Activated CD8-positive, alpha-beta memory T cell treated with anti-CD3 and anti-CD28 coated beads, Interleukin-2, amount 50 U/mL, for 24 hours (primary cell): Measurements from ENCODE around the gene STON1.
"Not testable (repeated sequence)": the region's sequence is repeated elsewhere in the genome, so short reads cannot be mapped to it uniquely, and the experiment has no call there.

Source experiments
- DNase-seq: peaks from one replicate; pipeline ENCODE4 v3.0.0-alpha.2; 2020; ENCODE audit errors: extremely low read depth

STON1 gene

GRCh38 chr2:48527226-48527885, 2.6 kb upstream of the STON1 start:
- DNase-seq, result no peak

- no peak for DNase-seq
These were observed 1.5 kb upstream of the STON1 start for GRCh38 chr2:48528431-48528830.

GRCh38 chr2:48529194-48529593, 760 bp upstream of the STON1 start:
- DNase-seq, result no peak

GRCh38 chr2:48529676-48530032, 300 bp upstream of the STON1 start:
- no peak for DNase-seq

GRCh38 chr2:48531141-48531648, 1.2 kb downstream of the STON1 start:
- DNase-seq, result no peak

- no peak for DNase-seq
These were observed 2.2 kb downstream of the STON1 start for GRCh38 chr2:48532174-48532573.

GRCh38 chr2:48532824-48533223, 2.9 kb downstream of the STON1 start:
- DNase-seq, result no peak

- DNase-seq, result no peak
These were observed 4.8 kb downstream of the STON1 start for GRCh38 chr2:48534781-48535180.

GRCh38 chr2:48540237-48540935, 10.4 kb downstream of the STON1 start:
- DNase-seq, result no peak

GRCh38 chr2:48541666-48542389, 11.9 kb downstream of the STON1 start:
- no peak for DNase-seq

- DNase-seq, result no peak
These were observed 13.9 kb downstream of the STON1 start for GRCh38 chr2:48543895-48544294.

- no peak for DNase-seq
These were observed 15.3 kb downstream of the STON1 start for GRCh38 chr2:48545244-48545643.

GRCh38 chr2:48548840-48549239, 18.9 kb downstream of the STON1 start:
- DNase-seq, result no peak

GRCh38 chr2:48549972-48550371, 20.0 kb downstream of the STON1 start:
- no peak for DNase-seq

GRCh38 chr2:48551548-48551947, 21.6 kb downstream of the STON1 start:
- no peak for DNase-seq

GRCh38 chr2:48555071-48555470, 25.1 kb downstream of the STON1 start:
- DNase-seq, result not testable (repeated sequence)

GRCh38 chr2:48558456-48558855, 28.5 kb downstream of the STON1 start:
- no peak for DNase-seq

GRCh38 chr2:48560546-48561209, 30.7 kb downstream of the STON1 start:
- no peak for DNase-seq

GRCh38 chr2:48562281-48562680, 32.3 kb downstream of the STON1 start:
- no peak for DNase-seq

- DNase-seq, result no peak
These were observed 36.8 kb downstream of the STON1 start for GRCh38 chr2:48566592-48567310.

GRCh38 chr2:48567671-48568070, 37.7 kb downstream of the STON1 start:
- no peak for DNase-seq

GRCh38 chr2:48568547-48568946, 38.6 kb downstream of the STON1 start:
- DNase-seq, result no peak
